ENCODE data around the gene FAIM2. TPM values are rescaled to one million over a fixed set of nuclear protein-coding genes. Genes with fewer than 3 reads are reported as not detected.
A peak's percentile ranks its signal among the peaks of the same experiment; 100 is the strongest.

FAIM2 gene
- total RNA-seq, 1 donor from 2014 or later, result 0.18 TPM

GRCh38 chr12:49946497-49946896, 42.8 kb upstream of the FAIM2 start:
- peaks cover 3% of the 10 kb centered on the region for H3K4me1 Mint-ChIP-seq (ENCODE audit: low read depth, unreplicated experiment)
- Histone ChIP-seq H3K36me3 (ENCODE audit: insufficient read depth, low read length) (no peaks in the 10 kb centered on the region), H4K20me1 (ENCODE audit: insufficient read depth, low read length) (no peaks in the 10 kb centered on the region), H2AFZ (ENCODE audit: low read depth, low read length) (no peak overlapping the region), H3K4me2 (ENCODE audit: low read length) (no peak overlapping the region), H3K27ac (ENCODE audit: low read depth, low read length) (no peak overlapping the region), H3K9ac (ENCODE audit: low read length) (no peak overlapping the region), H3K27me3 (ENCODE audit: insufficient read depth, low read length) (no peaks in the 10 kb centered on the region), H3K4me3 (ENCODE audit: insufficient read depth, low read depth, low read length) (no peak overlapping the region), H3K4me1 (ENCODE audit: insufficient read depth, low read length) (peaks cover 3% of the 10 kb centered on the region), H3K79me2 (ENCODE audit: insufficient read depth, low read length) (no peaks in the 10 kb centered on the region), H3K9me3 (ENCODE audit: insufficient read depth, low read depth, low read length) (no peaks in the 10 kb centered on the region)
- peaks cover 43% of the 10 kb centered on the region for H3K27me3 Mint-ChIP-seq (ENCODE audit: low read depth, unreplicated experiment)
- H3K36me3 Mint-ChIP-seq (ENCODE audit: low read depth, unreplicated experiment), result no peaks in the 10 kb centered on the region
- FAIRE-seq (no peak), DNase-seq (ENCODE audit: low read depth) (no peak)
- H3K27ac Mint-ChIP-seq (ENCODE audit: unreplicated experiment), result no peak overlapping the region
- H3K9me3 Mint-ChIP-seq (ENCODE audit: unreplicated experiment), result no peaks in the 10 kb centered on the region
- TF ChIP-seq CTCF (IDR thresholded peaks at IDR 0.05; ENCODE audit: insufficient read depth, low read depth, low read length), result no peak
- TF ChIP-seq EZH2 (IDR thresholded peaks at IDR 0.05; ENCODE audit: insufficient read depth, low read length), result no peak
- no peak overlapping the region for H3K4me3 Mint-ChIP-seq (ENCODE audit: unreplicated experiment)

- Histone ChIP-seq H3K9ac (ENCODE audit: low read length) (no peak overlapping the region), H3K4me1 (ENCODE audit: insufficient read depth, low read length) (peaks cover 3% of the 10 kb centered on the region), H3K4me3 (ENCODE audit: insufficient read depth, low read depth, low read length) (no peak overlapping the region), H3K79me2 (ENCODE audit: insufficient read depth, low read length) (no peaks in the 10 kb centered on the region), H4K20me1 (ENCODE audit: insufficient read depth, low read length) (no peaks in the 10 kb centered on the region), H3K27ac (ENCODE audit: low read depth, low read length) (no peak overlapping the region), H3K9me3 (ENCODE audit: insufficient read depth, low read depth, low read length) (no peaks in the 10 kb centered on the region), H3K36me3 (ENCODE audit: insufficient read depth, low read length) (no peaks in the 10 kb centered on the region), H3K27me3 (ENCODE audit: insufficient read depth, low read length) (no peaks in the 10 kb centered on the region), H3K4me2 (ENCODE audit: low read length) (no peak overlapping the region), H2AFZ (ENCODE audit: low read depth, low read length) (peak overlapping the region; percentile 79)
- Mint-ChIP-seq H3K9me3 (ENCODE audit: unreplicated experiment) (no peaks in the 10 kb centered on the region), H3K4me1 (ENCODE audit: low read depth, unreplicated experiment) (peaks cover 3% of the 10 kb centered on the region), H3K36me3 (ENCODE audit: low read depth, unreplicated experiment) (no peaks in the 10 kb centered on the region), H3K27ac (ENCODE audit: unreplicated experiment) (no peak overlapping the region), H3K27me3 (ENCODE audit: low read depth, unreplicated experiment) (peaks cover 41% of the 10 kb centered on the region), H3K4me3 (ENCODE audit: unreplicated experiment) (no peak overlapping the region)
- DNase-seq (ENCODE audit: low read depth) (no peak), FAIRE-seq (no peak)
- TF ChIP-seq EZH2 (IDR thresholded peaks at IDR 0.05; ENCODE audit: insufficient read depth, low read length) (no peak), CTCF (IDR thresholded peaks at IDR 0.05; ENCODE audit: insufficient read depth, low read depth, low read length) (no peak)
Measured at GRCh38 chr12:49946086-49946485, 42.4 kb upstream of the FAIM2 start.

GRCh38 chr12:49945394-49946080, 41.8 kb upstream of the FAIM2 start:
- peaks cover 3% of the 10 kb centered on the region for H3K4me1 ChIP-seq (ENCODE audit: insufficient read depth, low read length)
- no peak overlapping the region for H3K27ac ChIP-seq (ENCODE audit: low read depth, low read length)
- Mint-ChIP-seq H3K27ac (ENCODE audit: unreplicated experiment) (peak overlapping the region; percentile 41), H3K4me3 (ENCODE audit: unreplicated experiment) (peak overlapping the region; percentile 2), H3K9me3 (ENCODE audit: unreplicated experiment) (no peaks in the 10 kb centered on the region), H3K36me3 (ENCODE audit: low read depth, unreplicated experiment) (no peaks in the 10 kb centered on the region), H3K27me3 (ENCODE audit: low read depth, unreplicated experiment) (peaks cover 39% of the 10 kb centered on the region), H3K4me1 (ENCODE audit: low read depth, unreplicated experiment) (peaks cover 3% of the 10 kb centered on the region)
- H3K36me3 ChIP-seq (ENCODE audit: insufficient read depth, low read length), result no peaks in the 10 kb centered on the region
- TF ChIP-seq CTCF (IDR thresholded peaks at IDR 0.05; ENCODE audit: insufficient read depth, low read depth, low read length) (peak; percentile 90), EZH2 (IDR thresholded peaks at IDR 0.05; ENCODE audit: insufficient read depth, low read length) (no peak)
- FAIRE-seq (peak; percentile 37), DNase-seq (ENCODE audit: low read depth) (peak; percentile 49)
- H3K79me2 ChIP-seq (ENCODE audit: insufficient read depth, low read length), result no peaks in the 10 kb centered on the region
- H2AFZ ChIP-seq (ENCODE audit: low read depth, low read length), result peak overlapping the region; percentile 79
- H3K27me3 ChIP-seq (ENCODE audit: insufficient read depth, low read length), result no peaks in the 10 kb centered on the region
- no peaks in the 10 kb centered on the region for H3K9me3 ChIP-seq (ENCODE audit: insufficient read depth, low read depth, low read length)
- peak overlapping the region; percentile 83 for H3K4me2 ChIP-seq (ENCODE audit: low read length)
- H3K4me3 ChIP-seq (ENCODE audit: insufficient read depth, low read depth, low read length), result peak overlapping the region; percentile 13
- no peaks in the 10 kb centered on the region for H4K20me1 ChIP-seq (ENCODE audit: insufficient read depth, low read length)
- peak overlapping the region; percentile 57 for H3K9ac ChIP-seq (ENCODE audit: low read length)
